ENCODE results near the gene GATA1. TPM values are rescaled to one million over a fixed set of nuclear protein-coding genes. Genes with fewer than 3 reads are reported as not detected.

GATA1 gene
- total RNA-seq, 1 experiment from 2014 or later, result 0.34 TPM

DNA sequence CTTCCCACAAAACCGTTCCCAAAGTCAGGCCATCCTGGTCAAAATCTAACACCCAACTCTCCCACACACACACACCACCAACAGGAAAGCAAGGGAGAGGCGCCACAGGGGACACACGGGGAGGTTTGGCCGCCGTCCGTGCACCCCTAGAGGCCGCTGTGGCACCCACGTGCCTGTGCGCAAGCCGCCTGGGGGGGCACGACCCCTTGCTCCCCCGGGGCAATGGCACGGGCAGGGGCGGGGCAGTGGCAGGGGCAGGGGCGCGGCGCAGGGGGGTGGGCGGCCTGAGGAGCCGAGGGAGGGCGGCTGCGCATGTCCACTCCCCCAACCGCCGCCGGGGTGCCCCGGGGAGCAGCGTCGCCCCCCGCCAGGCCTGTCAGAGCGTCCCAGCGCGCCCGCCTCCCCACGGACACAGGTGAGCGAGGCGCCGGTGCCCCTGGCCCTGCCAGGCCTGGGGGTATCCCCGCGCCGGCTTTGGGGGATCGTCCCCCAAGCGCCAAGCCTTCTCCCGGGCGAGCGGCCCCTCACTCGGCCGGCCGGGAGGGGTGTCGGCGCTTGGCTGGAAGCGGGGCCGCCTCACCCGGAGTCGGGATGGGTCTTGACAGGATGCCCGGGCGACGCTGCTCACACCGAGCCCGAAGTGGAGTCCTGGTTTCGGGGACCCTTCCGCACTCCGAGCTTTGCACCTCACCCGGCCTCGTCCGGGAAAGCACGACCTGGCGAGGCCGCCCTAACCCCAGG lies 39.9 kb downstream of the GATA1 start, which contains the start of gene ERAS:
TSS of gene ERAS (plus strand) at position 379 of the 741 bp plus-strand sequence. CDS start 2,611 bp downstream, outside the sequence.
- BruUV-seq (replicated peaks), result no TSS peak
- Histone ChIP-seq H3K9ac (ENCODE audit: low read length) (no peak within 1 kb of the TSS), H3K9me2 (ENCODE audit: insufficient read depth) (no peaks in the 10 kb centered on the region), H3K9me3 (ENCODE audit: control insufficient read depth in 1 of 2, insufficient read depth in 1 of 2, low read depth in 1 of 2, low read length in 2 of 2) (no peaks in the 10 kb centered on the region), H3K79me2 (ENCODE audit: insufficient read depth, low read length) (no peaks in the 10 kb centered on the region), H3K4me3 (replicated peaks in 1 of 2; ENCODE audit: low read depth in 1 of 2, low read length in 2 of 2) (no peak within 1 kb of the TSS), H4K20me1 (ENCODE audit: insufficient read depth) (no peaks in the 10 kb centered on the region), H3K27ac (ENCODE audit: low read depth, low read length) (no peak within 1 kb of the TSS), H2AFZ (ENCODE audit: low read depth, low read length, poor library complexity, severe bottlenecking) (no peak within 1 kb of the TSS), H3K4me2 (ENCODE audit: low read length) (no peak within 1 kb of the TSS), H3K36me3 (ENCODE audit: control insufficient read depth in 1 of 2, insufficient read depth in 2 of 2, low read length in 2 of 2) (no peaks in the 10 kb centered on the region), H3K27me3 (ENCODE audit: insufficient read depth, low read length) (no peaks in the 10 kb centered on the region), H3K4me1 (ENCODE audit: control insufficient read depth in 1 of 2, insufficient read depth in 2 of 2, low read length in 2 of 2) (no peaks in the 10 kb centered on the region)
- ChIA-PET POLR2A (no interaction called here), CTCF (no interaction called here), RAD21 (ENCODE audit: low non-redundant PET in 1 of 2, low total read pairs in 2 of 2, uncharacterized antibody in 2 of 2, unreplicated experiment in 2 of 2) (no interaction called here)
- ATAC-seq, result no peak
- DNase-seq (ENCODE audit: low read depth, low spot score), result no peak
- TF ChIP-seq ZNF274 (IDR thresholded peaks at IDR 0.05; ENCODE audit: low read depth, low read length), result no peak
- TF ChIP-seq SIN3A (IDR thresholded peaks at IDR 0.05; ENCODE audit: low read depth), result no peak
- TF ChIP-seq, protein P1, sequence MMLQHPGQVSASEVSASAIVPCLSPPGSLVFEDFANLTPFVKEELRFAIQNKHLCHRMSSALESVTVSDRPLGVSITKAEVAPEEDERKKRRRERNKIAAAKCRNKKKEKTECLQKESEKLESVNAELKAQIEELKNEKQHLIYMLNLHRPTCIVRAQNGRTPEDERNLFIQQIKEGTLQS (IDR thresholded peaks at IDR 0.05), result no peak
- no peak for TF ChIP-seq CEBPB (IDR thresholded peaks at IDR 0.05; ENCODE audit: low read depth)
- no peak for TF ChIP-seq ZFX (IDR thresholded peaks at IDR 0.05)
- TF ChIP-seq SP1 (IDR thresholded peaks at IDR 0.05; ENCODE audit: low read depth), result no peak
- TF ChIP-seq, protein P2, sequence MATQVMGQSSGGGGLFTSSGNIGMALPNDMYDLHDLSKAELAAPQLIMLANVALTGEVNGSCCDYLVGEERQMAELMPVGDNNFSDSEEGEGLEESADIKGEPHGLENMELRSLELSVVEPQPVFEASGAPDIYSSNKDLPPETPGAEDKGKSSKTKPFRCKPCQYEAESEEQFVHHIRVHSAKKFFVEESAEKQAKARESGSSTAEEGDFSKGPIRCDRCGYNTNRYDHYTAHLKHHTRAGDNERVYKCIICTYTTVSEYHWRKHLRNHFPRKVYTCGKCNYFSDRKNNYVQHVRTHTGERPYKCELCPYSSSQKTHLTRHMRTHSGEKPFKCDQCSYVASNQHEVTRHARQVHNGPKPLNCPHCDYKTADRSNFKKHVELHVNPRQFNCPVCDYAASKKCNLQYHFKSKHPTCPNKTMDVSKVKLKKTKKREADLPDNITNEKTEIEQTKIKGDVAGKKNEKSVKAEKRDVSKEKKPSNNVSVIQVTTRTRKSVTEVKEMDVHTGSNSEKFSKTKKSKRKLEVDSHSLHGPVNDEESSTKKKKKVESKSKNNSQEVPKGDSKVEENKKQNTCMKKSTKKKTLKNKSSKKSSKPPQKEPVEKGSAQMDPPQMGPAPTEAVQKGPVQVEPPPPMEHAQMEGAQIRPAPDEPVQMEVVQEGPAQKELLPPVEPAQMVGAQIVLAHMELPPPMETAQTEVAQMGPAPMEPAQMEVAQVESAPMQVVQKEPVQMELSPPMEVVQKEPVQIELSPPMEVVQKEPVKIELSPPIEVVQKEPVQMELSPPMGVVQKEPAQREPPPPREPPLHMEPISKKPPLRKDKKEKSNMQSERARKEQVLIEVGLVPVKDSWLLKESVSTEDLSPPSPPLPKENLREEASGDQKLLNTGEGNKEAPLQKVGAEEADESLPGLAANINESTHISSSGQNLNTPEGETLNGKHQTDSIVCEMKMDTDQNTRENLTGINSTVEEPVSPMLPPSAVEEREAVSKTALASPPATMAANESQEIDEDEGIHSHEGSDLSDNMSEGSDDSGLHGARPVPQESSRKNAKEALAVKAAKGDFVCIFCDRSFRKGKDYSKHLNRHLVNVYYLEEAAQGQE (IDR thresholded peaks at IDR 0.05; ENCODE audit: low read depth), result no peak
- no peak for TF ChIP-seq POLR2A (IDR thresholded peaks at IDR 0.05; ENCODE audit: borderline replicate concordance, extremely low read depth, insufficient read depth, insufficient read length)
- TF ChIP-seq CBX3 (IDR thresholded peaks at IDR 0.05; ENCODE audit: low read depth), result no peak
- TF ChIP-seq, protein P3, sequence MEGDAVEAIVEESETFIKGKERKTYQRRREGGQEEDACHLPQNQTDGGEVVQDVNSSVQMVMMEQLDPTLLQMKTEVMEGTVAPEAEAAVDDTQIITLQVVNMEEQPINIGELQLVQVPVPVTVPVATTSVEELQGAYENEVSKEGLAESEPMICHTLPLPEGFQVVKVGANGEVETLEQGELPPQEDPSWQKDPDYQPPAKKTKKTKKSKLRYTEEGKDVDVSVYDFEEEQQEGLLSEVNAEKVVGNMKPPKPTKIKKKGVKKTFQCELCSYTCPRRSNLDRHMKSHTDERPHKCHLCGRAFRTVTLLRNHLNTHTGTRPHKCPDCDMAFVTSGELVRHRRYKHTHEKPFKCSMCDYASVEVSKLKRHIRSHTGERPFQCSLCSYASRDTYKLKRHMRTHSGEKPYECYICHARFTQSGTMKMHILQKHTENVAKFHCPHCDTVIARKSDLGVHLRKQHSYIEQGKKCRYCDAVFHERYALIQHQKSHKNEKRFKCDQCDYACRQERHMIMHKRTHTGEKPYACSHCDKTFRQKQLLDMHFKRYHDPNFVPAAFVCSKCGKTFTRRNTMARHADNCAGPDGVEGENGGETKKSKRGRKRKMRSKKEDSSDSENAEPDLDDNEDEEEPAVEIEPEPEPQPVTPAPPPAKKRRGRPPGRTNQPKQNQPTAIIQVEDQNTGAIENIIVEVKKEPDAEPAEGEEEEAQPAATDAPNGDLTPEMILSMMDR (IDR thresholded peaks at IDR 0.05 in 2 of 3, conservative IDR thresholded peaks at IDR 0.05 in 1 of 3; ENCODE audit: borderline replicate concordance in 1 of 3, insufficient read depth in 1 of 3, low read depth in 2 of 3, low read length in 2 of 3), result no peak
- TF ChIP-seq FOSL1 (IDR thresholded peaks at IDR 0.05; ENCODE audit: low read depth), result no peak
- TF ChIP-seq, protein P4, sequence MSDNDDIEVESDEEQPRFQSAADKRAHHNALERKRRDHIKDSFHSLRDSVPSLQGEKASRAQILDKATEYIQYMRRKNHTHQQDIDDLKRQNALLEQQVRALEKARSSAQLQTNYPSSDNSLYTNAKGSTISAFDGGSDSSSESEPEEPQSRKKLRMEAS (IDR thresholded peaks at IDR 0.05), result no peak
- intact Hi-C loops (cut with micrococcal nuclease), result no loop called here
